Left forelimb (tissue), 1 donor: ENCODE data around the gene ANKRD55.
"Not testable (repeated sequence)": the region's sequence is repeated elsewhere in the genome, so short reads cannot be mapped to it uniquely, and the experiment has no call there.

Source experiments
- DNase-seq: peaks from one replicate; pipeline ENCODE4 v3.0.0-alpha.2; 2018; ENCODE audit warnings: low spot score

Gene ANKRD55

DNA sequence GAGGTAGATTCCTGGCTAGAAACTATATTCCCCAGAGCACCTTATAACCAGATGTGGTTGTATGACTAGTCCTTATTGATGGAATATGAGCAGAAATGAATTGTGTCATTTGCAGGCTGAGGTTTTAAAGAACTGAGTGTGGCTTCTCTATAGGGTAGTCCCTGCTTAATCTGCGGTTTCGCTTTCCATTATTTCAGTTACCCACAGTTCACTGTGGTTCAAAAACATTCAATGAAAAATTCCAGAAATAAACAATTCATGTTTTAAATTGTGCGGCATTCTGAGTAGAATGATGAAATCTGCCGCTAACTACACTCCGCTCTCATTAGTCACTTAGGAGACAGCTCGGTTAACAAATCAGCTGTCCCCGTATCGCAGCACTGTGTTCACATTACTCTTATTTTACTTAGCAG lies 65.1 kb downstream of the ANKRD55 start:
- no peak for DNase-seq

DNA sequence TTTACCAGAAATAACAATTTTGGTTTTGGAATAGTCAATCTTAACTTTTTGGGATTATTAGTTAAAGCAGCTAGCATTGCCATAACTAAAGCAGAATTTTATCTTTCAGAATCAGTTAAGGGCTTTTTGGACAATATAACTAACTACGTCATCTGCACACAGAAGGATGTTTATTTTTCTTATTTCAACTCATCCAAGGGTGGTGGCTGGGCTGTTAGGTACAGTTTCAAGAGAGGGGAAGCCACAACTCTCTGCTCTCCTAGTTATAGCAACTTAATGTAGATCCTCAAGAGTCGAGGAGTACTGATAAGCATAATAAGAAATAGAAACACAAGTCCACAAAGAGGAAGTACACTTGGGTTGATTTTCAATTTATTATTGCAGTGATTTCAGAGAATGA lies 65.6 kb downstream of the ANKRD55 start:
- DNase-seq: no peak

DNA sequence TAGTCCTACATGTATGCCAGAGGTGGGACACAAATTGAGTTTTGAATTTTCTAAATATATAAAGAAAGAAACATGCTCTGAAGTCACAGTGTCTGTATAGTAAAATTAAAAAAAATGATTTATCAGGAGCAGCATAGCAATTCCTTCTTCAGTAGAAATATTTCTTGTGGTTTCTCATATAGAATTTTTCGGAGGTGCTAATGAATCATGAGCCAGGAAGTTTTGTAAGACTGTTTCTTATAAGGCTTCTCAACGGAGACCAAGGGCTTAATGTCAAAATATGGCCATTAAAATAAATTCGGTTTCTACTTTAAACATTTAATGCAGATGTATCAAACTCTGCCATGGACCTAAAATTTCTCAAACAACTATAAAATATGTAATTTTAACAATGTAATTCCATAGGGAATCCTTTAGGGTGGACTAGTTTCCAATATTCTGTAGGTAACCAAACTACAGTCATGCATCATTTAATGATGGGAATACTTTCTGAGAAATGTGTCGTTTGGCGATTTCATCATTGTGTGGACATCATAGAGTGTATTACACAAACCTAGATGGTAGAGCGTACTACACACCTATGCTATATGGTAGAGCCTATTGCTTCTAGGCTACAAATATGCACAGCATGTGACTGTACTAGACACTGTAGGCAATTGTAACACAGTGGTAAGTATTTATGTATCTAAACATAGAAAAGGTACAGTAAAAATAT lies 66.3 kb downstream of the ANKRD55 start:
- DNase-seq: no peak

DNA sequence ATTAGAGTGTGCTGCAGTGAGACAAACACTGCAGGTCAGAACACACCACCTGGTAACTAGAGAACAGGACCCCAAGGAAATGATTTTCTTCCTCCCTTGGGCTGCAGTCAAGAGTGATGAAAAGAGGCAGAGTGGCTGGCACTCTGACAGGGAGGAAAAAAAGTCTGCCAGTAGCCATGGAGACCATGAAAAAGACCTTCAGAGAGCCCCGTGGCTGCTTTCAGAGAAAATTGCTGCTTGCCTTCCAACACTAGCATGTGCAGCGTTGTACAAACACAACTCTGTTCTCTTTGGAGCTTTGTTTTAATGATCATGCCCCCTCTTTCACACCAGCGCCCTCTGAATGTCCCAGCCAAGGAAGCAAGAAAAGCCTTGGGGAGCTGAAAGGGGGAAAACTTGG lies 68.8 kb downstream of the ANKRD55 start:
- no peak for DNase-seq

DNA sequence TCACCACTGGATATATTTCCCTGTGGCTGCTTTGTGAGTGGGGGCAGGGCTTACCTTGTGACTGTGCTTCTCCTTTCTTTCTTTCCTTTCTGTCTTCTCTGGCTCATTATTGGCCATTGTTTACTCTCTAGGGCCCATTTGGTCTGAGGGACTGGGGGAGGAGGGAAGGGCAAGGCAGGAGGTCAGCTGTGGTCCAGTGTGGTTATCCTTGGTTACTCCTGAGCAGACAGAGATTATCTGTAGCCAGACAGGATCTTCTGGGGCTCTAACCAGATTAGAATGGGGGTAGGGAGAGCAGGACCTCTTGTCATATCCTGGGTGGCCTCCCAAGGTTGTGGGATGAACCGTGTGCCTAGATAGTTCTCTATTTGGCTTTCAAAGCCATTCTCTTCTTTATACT lies 71.2 kb downstream of the ANKRD55 start:
- no peak for DNase-seq

DNA sequence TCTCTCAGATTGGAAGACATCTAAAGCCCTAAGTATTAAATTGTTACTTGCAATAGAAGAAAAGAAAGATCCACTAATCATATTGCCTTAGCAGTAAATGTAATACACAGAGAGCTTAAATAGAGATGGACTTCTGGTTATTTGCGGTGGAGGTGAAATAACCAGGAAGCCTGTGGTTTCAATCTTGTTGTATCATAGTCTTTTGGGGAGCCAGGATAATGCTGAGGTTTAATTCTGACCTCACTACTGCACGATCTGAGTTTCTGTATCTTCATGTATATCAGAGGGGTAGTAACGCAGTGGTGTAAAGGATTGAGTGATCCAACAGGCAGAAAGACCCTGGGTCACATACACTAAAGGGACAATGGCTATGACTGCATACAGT lies 71.7 kb downstream of the ANKRD55 start:
- no peak for DNase-seq

DNA sequence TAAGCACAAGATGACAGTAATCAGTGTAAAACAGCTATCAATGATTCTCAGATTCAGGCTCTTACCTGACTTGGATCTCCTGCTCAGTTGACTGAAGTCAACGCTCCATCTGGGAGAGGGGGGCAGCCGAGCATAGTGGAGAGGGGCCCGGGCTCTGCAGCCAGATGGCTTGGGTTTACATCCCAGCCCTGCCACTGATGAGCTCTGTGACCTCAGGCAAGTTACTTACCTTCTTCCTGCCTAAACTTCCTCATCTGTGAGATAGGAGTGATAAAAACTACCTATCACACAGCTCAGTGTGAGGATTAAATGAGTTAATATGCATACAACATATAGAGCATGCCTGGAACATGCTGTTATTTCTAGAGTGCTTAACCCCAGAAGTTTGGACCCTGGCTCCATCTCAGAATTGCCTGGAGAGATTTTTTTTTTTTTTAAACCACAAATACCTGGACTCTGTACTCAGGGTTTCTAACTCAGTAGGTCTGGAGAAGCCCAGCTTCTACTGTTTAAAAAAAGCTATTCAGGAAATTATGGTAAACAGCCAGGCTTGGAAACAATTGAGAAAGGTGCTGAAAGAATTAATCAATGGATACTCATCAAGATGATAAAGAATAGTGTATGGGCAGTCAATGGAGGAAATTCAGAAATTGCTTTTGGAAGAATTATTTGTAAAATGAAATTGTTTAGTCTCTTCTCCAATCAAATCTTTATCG lies 72.2 kb downstream of the ANKRD55 start:
- DNase-seq: no peak

DNA sequence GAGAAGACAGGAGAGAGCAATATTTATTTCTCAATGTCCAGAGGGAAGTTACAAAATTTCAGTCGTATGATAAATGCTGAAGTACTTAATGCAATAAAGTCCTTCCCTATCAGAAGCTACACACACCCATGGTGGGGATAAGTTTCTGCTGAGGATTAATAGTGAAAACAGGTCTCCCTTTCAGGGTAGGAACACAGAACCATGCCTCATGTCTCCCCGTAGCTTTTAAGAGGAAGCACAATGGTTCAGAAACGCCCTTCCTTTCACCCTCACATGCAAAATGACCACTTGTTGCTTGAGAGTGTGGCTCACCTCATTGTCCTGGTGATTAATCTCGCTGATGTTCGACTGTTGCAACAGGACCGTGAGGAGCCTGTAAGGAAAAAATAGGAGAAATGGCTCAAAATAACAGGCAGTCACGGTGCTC lies 73.6 kb downstream of the ANKRD55 start:
- no peak for DNase-seq

DNA sequence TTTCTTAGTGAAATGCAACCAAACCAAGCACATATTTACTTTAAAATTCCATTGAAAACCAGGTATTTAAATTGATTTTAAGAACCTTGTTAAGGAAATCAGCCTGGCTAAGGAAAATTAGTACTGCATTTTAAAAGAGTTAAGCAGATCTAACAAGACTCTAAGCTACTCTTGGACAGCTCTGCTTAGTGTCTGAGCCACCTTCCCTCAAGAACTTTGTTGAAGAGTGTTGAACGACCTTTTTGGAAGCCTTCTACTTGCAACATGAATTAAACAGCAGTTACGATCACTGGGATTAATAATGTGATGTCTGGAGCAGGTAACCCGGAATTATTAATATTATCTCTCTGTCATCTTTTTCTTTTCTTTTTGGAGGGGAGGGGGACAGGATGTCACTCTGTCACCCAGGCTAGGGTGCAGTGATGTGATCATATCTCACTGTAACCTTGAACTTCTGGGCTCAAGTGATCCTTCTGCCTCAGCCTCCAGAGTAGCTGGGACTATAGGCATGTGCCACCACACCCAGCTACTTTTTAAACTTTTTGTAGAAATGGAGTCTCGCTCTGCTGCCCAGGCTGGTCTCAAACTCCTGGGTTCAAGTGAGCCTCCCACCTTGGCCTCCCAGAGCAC lies 74.7 kb downstream of the ANKRD55 start:
- no peak for DNase-seq

DNA sequence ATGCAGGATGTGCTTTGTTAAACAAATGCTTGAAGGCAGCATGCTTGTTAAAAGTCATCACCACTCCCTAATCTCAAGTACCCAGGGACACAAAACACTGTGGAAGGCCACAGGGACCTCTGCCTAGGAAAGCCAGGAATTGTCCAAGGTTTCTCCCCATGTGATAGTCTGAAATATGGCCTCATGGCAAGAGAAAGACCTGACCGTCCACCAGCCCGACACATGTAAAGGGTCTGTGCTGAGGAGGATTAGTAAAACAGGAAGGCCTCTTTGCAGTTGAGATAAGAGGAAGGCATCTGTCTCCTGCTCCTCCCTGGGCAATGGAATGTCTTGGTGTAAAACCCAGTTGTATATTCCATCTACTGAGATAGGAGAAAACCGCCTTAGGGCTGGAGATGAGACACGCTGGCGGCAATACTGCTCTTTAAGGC lies 75.9 kb downstream of the ANKRD55 start:
- DNase-seq: not testable (repeated sequence)

DNA sequence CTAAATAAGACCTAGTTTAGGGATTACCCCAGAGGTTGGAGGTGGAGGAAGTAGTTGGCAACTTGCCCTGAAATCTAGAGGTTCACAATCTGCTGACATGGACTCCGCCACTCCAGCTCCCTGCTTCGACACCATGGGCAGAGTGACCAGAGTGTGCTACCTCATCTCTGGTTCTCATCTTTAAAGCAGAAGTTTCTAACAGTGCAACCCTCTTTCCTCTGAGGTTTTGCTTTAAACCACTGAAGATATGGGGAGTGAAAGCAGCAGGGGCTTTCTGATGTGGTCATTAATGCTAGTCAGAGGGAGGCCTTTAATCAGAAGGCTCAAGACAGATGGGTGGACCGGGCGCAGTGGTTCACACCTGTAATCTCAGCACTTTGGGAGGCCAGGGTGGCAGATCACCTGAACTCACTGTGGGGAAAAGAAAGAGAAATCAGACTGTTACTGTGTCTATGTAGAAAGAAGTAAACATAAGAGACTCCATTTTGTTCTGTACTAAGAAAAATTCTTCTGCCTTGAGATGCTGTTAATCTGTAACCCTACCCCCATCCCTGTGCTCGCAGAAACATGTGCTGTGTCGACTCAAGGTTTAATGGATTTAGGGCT lies 76.4 kb downstream of the ANKRD55 start:
- DNase-seq: not testable (repeated sequence)

DNA sequence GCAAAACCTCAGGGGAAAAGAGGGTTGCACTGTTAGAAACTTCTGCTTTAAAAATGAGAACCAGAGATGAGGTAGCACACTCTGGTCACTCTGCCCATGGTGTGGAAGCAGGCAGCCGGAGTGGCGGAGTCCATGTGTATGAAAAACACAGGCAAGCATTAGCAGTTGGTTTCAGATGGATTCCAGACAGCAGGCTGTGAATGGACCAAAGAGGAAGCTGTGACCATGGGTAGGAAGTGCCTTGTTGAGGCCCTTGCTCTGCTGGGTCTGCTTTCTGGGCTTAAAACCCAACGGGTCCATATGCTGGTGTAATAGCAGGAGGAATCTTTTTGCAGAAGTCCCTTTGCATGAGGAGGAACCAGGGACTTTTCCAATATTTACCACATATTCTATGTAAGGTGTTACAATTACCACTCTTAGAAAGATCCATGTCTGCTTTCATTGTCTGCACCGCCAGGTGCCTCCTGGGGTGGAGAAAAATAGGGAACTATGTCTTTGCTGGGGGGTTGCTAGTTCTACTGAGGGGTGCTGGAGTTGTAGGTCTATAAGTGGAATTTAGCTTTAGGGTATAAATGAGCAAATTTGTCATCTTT lies 77.0 kb downstream of the ANKRD55 start:
- DNase-seq: no peak

DNA sequence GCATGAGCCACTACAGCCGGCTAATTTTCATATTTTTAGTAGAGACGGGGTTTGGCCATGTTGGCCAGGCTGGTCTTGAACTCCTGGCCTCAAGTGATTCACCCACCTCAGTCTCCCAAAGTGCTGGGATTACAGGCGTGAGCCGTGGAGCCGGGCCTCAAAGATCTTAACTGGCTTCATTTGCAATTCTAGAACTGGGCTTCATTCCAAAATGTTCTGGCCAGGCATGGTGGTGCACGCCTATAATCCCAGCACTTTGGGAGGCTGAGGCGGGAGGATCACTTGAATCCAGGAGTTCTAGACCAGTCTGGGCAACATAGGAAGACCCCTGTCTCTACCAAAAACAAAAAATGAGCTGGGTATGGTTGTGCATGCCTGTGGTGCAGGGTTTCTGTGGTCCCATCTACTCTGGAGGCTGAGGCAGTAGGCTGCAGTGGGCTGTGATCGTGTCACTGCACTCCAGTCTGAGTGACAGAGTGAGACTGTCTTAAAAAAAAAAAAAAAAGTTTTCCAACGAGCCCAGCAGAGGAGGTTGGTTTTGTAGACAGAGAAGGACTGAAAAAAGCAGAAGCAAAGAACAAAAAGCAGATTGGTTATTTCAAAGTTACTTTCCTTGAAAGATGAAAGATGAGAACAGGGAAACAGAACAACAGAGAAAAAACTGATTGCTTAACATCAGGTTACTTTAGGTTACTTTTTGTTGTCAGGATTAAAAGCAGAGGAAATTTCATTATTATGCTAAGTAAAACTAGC lies 78.2 kb downstream of the ANKRD55 start:
- DNase-seq: no peak

DNA sequence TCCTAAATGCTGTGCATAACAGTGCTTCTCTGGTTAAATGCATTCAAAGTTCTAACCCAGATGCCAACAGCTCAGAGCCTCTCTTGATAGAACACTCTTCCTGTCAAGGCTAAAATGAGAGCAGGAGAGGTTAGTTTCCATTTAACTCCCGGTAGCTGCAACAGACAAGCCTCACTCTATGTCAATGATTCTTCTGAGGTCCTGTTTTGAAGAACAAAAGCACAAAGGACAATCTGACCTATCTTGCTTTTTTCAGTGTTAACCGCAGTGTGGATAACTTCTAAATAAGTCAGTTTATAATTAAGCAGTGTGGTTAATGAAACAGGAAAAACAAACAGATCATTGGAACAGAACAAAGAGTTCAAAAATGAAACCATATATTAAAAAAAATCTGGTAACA lies 80.7 kb downstream of the ANKRD55 start:
- no peak for DNase-seq

DNA sequence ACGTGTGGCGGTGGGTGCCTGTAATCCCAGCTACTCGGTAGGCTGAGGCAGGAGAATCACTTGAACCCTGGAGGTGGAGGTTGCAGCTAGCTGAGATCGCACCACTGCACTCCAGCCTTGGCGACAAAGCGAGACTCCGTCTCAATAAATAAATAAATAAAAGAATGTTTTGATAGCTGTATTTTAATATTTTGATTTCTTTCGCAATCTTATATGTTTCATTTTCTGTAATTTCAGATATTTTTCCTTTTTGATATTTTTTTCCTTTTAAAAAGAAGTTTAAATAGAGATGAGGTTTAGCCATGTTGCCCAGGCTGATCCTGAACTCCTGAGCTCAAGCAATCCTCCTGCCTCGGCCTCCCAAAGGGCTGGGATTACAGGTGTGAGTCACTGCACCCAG lies 82.4 kb downstream of the ANKRD55 start:
- not testable (repeated sequence) for DNase-seq

DNA sequence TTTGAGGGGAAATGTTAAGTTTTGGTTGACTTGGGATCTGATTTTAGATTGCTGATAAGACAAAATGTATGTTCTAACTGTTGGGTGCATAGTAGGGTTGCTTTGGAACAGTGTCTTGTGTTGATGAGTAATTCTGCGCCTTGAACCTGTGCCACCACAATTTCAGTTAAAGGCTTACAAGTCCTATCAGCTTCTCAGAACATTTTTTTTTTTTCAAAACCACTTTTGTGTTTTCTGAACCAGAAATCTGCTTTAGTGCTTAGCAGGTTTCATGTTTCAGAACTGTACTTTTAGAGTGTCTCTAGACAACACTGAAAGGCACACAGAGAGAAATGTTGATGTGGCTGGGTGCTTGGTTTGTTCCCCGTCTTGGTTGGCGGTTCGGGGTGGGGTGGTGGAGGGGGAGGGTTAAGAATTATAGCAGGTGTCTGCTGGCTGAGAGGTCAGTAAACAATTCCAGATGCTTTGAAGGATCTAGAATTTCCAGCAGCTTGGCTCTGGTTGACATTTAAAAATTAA lies 84.6 kb downstream of the ANKRD55 start:
- DNase-seq: no peak

DNA sequence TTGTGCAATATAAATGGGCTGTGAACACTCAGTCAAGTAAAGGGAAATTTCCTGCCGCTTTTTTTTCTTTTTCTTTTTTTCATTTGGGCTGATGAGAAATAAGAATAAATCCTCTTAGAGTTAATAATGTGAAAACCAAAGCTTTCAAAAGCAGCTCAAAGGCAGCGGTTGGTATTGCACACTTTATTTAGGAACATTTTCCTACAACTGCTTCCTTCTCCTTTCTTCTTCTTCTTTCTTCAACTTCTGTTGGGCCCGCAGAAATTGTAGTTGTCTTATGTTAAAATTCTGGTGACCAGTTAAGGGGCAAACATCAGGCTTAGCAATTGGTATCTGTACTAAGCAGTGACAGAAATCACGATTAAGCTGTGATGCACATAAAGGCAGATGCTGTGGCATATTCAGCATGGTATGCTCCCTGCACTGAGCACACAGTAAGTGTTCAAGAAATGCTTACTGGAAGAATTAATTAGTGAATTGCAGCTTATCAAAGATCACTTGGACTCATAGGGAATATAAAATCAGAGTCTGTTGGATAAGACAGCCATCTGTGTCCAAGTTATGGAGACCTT lies 85.4 kb downstream of the ANKRD55 start:
- no peak for DNase-seq

DNA sequence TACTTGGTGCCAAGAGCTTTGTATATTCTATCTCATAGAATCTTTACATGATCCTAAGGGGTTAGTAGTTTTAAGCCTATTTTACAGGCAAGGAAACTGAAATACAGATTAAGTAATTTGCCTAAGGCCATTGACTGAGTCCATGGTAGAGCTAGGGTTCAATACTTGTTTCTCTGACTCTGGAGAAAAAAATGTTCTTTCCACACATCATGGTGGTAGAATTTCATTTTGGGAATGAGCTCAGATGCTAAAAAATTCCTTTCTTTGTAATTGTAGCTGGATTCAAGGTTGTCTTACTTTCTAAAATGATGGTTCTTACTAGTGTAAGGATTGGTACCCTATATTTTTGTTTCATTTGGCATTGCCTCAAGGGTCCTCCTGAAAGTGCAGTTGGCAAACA lies 86.0 kb downstream of the ANKRD55 start:
- DNase-seq: no peak

DNA sequence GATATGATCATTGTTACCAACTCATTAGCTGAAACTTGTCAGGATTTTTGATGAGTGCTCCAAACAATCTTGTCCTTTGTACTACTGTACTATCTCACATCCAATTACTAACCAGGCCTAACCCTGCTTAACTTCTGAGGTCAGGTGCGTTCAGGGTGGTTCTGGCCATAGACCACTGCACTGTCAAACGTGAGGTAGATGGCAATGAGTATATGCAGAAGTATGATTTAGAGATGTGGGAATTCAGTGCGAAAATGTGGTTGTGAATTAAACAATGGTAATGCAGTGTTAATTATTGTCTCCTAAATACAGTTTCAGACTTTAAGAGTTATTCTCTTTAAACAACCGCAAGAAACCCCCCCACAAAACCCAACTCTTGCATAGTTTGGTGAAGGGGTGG lies 86.5 kb downstream of the ANKRD55 start:
- no peak for DNase-seq

DNA sequence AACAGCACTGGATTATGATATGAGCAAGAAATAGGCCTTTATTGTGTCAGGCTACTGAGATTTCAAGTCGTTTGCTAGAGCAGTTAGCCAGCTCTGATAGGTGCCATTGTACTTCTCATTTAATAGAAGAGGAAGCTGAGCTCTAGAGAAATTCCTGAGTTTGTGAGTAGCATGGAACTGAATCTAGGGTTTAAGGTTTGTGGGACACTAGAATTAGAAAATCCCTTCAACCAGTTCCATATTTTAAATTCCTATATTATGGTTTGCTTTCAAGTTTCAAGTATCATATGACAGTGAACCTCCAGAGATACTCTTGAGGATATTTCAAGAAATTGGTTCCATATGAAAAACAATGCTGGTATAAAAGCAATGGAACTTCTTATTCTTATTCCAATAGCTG lies 87.6 kb downstream of the ANKRD55 start:
- DNase-seq: no peak

DNA sequence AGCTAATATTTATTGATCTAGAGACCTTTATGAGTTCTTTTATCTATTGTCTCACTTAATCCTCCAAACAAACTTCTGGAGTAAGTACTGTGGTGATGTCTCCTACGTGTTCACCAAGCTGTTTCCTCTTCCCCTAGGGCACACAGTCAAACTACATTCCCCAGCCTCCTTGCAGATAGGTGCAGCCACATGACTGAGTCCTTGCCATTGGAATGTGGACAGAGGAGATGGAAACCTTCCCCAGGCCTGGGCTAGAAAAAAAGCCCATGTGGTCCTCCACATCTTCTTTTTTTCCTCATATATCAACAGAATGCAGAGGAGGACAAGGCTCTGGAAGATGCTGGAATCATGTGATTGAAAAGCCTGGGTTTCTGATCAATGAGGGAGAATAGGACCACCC lies 88.0 kb downstream of the ANKRD55 start:
- DNase-seq: no peak
